Adipocyte (in vitro differentiated cells): ENCODE data around the gene PALD1.
A peak's percentile ranks its signal among the peaks of the same experiment; 100 is the strongest.

ENCODE experiments used
- DNase-seq: peaks from one replicate; pipeline ENCODE4 v3.0.0-alpha.2; 2015; ENCODE audit warnings: low read depth
- H3K27me3 ChIP-seq: replicated peaks from 2 replicates; pipeline ENCODE4 v1.7.0; 2013; ENCODE audit warnings: mild to moderate bottlenecking, low read length, moderate library complexity; ENCODE audit not compliant: control insufficient read depth, insufficient read depth
- H3K36me3 ChIP-seq: 2 replicates; pipeline ENCODE4 v1.7.0; 2013; ENCODE audit warnings: low read length, mild to moderate bottlenecking, moderate library complexity; ENCODE audit not compliant: control insufficient read depth, insufficient read depth, severe bottlenecking
- H3K4me1 ChIP-seq: 2 replicates; pipeline ENCODE4 v1.7.0; 2013; ENCODE audit warnings: mild to moderate bottlenecking, low read length, moderate library complexity; ENCODE audit not compliant: control insufficient read depth, insufficient read depth
- H3K4me3 ChIP-seq: 2 replicates; pipeline ENCODE4 v1.7.0; 2013; ENCODE audit warnings: mild to moderate bottlenecking, low read length, moderate library complexity
- H3K9ac ChIP-seq: 2 replicates; pipeline ENCODE4 v1.7.0; 2013; ENCODE audit warnings: mild to moderate bottlenecking, low read length, moderate library complexity
- H3K9me3 ChIP-seq: 2 replicates; pipeline ENCODE4 v1.7.0; 2013; ENCODE audit warnings: mild to moderate bottlenecking, low read length, moderate library complexity; ENCODE audit not compliant: control insufficient read depth

The PALD1 gene

GRCh38 chr10:70492786-70493659 is 14.5 kb downstream of the PALD1 start:
- DNase-seq: no peak
- no peaks in the 10 kb centered on the region for H3K9me3 ChIP-seq
- H3K36me3 ChIP-seq: no peaks in the 10 kb centered on the region
- H3K27me3 ChIP-seq: peaks cover 64% of the 10 kb centered on the region
- H3K9ac ChIP-seq: no peak overlapping the region
- H3K4me3 ChIP-seq: no peak overlapping the region
- peaks cover 5% of the 10 kb centered on the region for H3K4me1 ChIP-seq

DNA sequence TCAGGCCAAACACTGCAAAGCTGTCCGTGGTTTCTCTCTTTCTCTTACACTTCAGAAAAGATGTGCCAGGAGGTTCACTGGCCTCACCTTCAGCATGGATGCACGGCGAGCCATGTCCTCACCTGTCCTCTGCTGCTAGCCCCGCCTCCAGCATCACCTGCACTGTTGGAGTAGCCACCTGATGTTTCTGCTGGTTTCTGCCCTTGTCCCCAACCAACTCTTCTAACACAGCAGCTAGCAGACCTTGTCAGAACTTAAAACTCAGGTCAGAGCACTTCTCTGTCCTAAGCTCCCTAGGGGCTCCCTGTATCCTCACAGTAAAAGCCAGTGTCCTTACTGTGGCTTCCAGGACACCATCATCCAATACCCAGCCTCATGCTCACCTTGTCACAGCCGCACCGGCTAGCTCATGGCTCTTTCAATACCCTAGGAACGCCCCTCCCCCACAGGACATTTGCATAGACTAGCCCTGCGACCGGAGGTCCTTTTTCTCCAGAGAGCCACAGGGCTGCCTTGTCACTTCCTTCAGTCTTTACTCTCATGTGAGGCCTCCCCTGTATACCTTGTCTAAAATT is 15.2 kb downstream of the PALD1 start:
- DNase-seq: no peak
- Histone ChIP-seq H3K27me3 (peaks cover 66% of the 10 kb centered on the region), H3K4me1 (peaks cover 5% of the 10 kb centered on the region), H3K9me3 (no peaks in the 10 kb centered on the region), H3K9ac (no peak overlapping the region), H3K4me3 (no peak overlapping the region), H3K36me3 (no peaks in the 10 kb centered on the region)

DNA sequence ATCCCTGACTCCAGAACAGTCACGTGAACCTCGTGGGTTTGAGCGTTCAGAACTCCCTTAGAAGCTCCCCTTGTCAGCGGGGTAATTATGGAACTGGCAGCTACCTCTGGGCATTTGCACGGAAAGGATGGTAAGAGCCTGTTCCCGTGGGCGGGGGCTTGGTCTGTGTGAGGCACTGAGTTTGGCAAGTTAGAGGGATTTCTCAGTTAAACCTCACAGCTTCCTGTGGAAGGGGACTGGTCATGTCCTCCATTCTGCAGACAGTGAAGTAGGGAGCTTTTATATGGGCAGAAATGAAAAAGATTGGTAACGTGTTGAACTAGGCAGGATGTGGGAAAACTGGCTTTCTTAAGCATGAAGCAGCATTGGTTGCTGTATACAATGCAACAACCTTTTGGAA is 16.0 kb downstream of the PALD1 start:
- Histone ChIP-seq H3K4me3 (no peak overlapping the region), H3K36me3 (no peaks in the 10 kb centered on the region), H3K4me1 (peaks cover 5% of the 10 kb centered on the region), H3K9me3 (no peaks in the 10 kb centered on the region), H3K27me3 (peaks cover 59% of the 10 kb centered on the region), H3K9ac (no peak overlapping the region)
- no peak for DNase-seq

GRCh38 chr10:70494966-70495365 is 16.4 kb downstream of the PALD1 start:
- no peak for DNase-seq
- no peak overlapping the region for H3K4me3 ChIP-seq
- H3K27me3 ChIP-seq: peaks cover 58% of the 10 kb centered on the region
- no peak overlapping the region for H3K9ac ChIP-seq
- no peaks in the 10 kb centered on the region for H3K36me3 ChIP-seq
- peaks cover 5% of the 10 kb centered on the region for H3K4me1 ChIP-seq
- H3K9me3 ChIP-seq: no peaks in the 10 kb centered on the region

GRCh38 chr10:70495691-70496261 is 17.2 kb downstream of the PALD1 start:
- H3K9me3 ChIP-seq: no peaks in the 10 kb centered on the region
- DNase-seq: no peak
- peaks cover 60% of the 10 kb centered on the region for H3K27me3 ChIP-seq
- H3K4me1 ChIP-seq: peaks cover 5% of the 10 kb centered on the region
- H3K36me3 ChIP-seq: no peaks in the 10 kb centered on the region
- no peak overlapping the region for H3K4me3 ChIP-seq
- H3K9ac ChIP-seq: no peak overlapping the region

DNA sequence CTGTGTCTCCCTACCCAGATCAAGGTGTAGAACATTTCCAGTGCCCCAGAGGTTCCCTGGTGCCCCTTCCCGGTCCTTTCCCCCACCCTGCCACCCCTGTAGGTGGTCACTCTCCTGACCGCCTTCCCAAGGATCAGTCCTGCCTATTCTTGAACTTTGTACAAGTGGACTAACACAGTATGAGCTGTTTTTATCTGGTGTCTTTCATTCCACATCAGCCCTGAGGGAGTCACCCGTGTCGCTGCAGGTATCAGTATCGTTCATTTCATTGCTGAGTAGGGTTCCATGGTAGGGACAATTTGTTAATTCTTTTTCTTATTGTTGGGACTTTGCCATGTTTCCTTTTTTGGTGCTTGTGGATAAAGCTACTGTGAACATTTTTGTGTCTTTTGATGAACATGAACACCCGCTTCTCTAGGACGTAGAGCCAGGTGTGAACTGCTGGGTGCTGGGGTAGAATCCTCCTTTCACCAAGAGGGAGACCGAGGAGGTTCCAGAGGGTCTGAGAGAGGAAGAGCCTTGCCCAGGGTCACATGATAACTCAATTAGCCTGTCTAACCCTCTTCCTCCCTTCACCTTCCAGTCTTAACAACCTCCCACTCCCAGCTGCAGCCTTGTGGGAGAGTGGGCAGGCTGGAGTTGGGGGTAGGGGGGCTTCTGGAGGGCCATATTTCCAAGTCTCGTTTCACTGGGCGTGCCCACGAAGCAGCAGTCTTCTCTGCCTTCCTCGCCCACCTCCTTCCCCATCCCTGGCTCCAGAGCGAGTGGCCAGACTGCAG is 18.0 kb downstream of the PALD1 start:
- Histone ChIP-seq H3K9ac (no peak overlapping the region), H3K36me3 (no peaks in the 10 kb centered on the region), H3K27me3 (peaks cover 65% of the 10 kb centered on the region), H3K9me3 (no peaks in the 10 kb centered on the region), H3K4me3 (no peak overlapping the region), H3K4me1 (peaks cover 5% of the 10 kb centered on the region)
- no peak for DNase-seq

- DNase-seq: no peak
- Histone ChIP-seq H3K4me1 (peaks cover under 1% of the 10 kb centered on the region), H3K9me3 (no peaks in the 10 kb centered on the region), H3K9ac (no peak overlapping the region), H3K36me3 (no peaks in the 10 kb centered on the region), H3K27me3 (peaks cover 68% of the 10 kb centered on the region), H3K4me3 (no peak overlapping the region)
Measured at GRCh38 chr10:70497120-70497545, 18.6 kb downstream of the PALD1 start.

DNA sequence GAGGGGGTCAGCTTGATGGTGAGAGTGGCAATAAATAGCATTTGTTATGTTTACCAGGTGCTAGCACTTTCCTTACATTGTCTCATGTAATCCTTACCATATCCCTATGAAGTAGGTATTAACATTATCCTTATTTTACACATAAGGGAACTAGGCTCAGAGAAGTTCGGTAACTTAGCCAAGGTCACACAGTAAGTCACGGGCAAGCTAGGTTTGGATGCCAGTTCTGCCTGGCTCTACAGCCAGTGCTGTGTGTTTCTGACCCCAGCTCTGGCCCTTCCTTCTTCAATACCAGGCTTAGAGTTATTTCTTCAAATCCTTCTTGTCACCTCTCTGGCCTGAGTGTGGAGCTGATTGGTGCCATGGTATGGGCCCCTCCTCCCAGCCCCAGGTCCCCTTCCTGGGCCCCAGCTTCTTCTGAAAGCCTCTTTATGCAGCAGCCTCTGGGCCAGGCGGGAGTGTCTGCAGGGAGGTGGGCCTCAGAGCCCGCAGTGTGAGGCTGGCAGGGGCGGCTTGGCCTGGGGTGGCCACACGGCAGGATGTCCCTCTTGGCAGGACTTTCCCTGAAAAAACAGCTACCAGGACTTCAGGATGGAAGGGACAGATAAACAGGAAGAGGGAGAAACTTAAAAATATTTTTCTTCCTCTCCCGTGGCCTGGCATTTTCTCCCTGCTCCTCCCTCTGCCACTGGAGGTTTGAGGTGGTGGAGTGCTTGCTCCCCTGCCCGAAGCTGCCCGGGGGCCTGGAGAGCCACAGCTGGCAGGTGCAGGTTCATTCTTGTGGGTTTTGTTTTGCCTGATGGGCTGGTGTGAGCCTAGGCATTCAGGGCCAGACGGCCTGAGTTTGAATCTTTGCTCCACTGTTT is 20.6 kb downstream of the PALD1 start:
- DNase-seq: peak; percentile 20
- no peaks in the 10 kb centered on the region for H3K9me3 ChIP-seq
- peaks cover 60% of the 10 kb centered on the region for H3K27me3 ChIP-seq
- no peak overlapping the region for H3K9ac ChIP-seq
- no peaks in the 10 kb centered on the region for H3K4me1 ChIP-seq
- no peak overlapping the region for H3K4me3 ChIP-seq
- H3K36me3 ChIP-seq: no peaks in the 10 kb centered on the region

DNA sequence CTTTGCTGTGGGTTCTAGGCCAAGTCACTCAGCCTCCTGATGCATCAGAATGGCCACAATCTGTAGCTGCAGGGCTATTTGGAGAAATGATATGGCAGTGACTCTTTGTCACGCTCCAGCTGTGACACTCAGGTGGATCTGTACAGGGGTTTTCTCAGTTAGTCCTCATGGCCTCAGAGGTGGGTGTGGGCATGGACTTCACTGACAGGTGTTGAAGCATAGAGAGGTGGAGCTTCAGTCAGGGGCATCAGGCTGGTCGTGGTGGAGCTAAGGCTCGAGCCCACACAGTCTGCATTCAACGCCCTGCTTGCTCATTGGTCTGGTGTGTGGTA is 21.2 kb downstream of the PALD1 start:
- Histone ChIP-seq H3K9ac (no peak overlapping the region), H3K4me1 (no peaks in the 10 kb centered on the region), H3K27me3 (peaks cover 54% of the 10 kb centered on the region), H3K9me3 (no peaks in the 10 kb centered on the region), H3K4me3 (no peak overlapping the region), H3K36me3 (no peaks in the 10 kb centered on the region)
- no peak for DNase-seq

DNA sequence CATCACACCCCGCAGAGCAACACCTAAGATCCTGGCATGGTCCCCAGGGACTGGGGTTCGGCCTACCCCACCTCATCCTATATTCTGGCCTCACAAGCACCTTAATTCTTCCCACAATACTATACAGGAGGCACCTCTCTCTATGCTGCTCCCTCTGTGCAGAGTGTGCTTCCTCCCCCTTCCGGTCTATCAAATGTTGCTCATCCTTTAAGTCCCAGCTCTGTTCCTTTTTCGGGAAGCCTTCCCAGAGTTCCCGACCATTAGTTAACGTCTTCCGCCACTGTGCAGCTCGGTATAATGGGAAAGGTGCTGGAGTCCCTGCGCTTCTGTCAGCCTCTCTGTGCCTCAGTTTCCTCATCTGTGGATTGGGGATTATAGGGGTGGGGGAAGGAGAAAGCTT is 21.8 kb downstream of the PALD1 start:
- no peaks in the 10 kb centered on the region for H3K9me3 ChIP-seq
- H3K36me3 ChIP-seq: no peaks in the 10 kb centered on the region
- no peaks in the 10 kb centered on the region for H3K4me1 ChIP-seq
- DNase-seq: no peak
- no peak overlapping the region for H3K9ac ChIP-seq
- no peak overlapping the region for H3K4me3 ChIP-seq
- peaks cover 48% of the 10 kb centered on the region for H3K27me3 ChIP-seq
